IMR-90 (cell line): ENCODE measurements around the gene TMEM54. TPM values are rescaled to one million over a fixed set of nuclear protein-coding genes. Genes with fewer than 3 reads are reported as not detected.

Source experiments
- ATAC-seq: fragments of 200-7000 bp; cut with Tn5 transposase; 2 replicates; pipeline ENCODE4 v1.9.1; 2020; ENCODE audit warnings: low read depth, mild to moderate bottlenecking, moderate library complexity
- BruUV-seq: library from RNA; stranded (reverse); fragments of 400-500 nt; replicated peaks from 2 replicates; lab custom pipeline; 2021; lab: Mats Ljungman, UMichigan
- CTCF ChIA-PET: fragments of 300-600 bp; formaldehyde crosslinking; extraction: SDS; loops from one replicate; lab custom pipeline; 2021; ENCODE audit warnings: antibody characterized with exemption; lab: Yijun Ruan, JAX
- POLR2A ChIA-PET: fragments of 300-600 bp; sonication (Branson Sonifier 250); formaldehyde crosslinking; loops from one replicate; lab custom pipeline; 2022; ENCODE audit warnings: antibody characterized with exemption; ENCODE audit not compliant: unreplicated experiment; lab: Charles Lee
- DNase-seq: peaks from one replicate; pipeline ENCODE4 v3.0.0; 2013
- H2AFZ ChIP-seq: replicated peaks from 2 replicates; pipeline ENCODE3; 2013; ENCODE audit warnings: low read length, mild to moderate bottlenecking; ENCODE audit not compliant: poor library complexity
- H2AK5ac ChIP-seq: 2 replicates; pipeline ENCODE4 v1.6.1; 2013; ENCODE audit warnings: low read depth, low read length, inconsistent platforms
- H2AK9ac ChIP-seq: replicated peaks from 2 replicates; pipeline ENCODE3; 2013; ENCODE audit warnings: mild to moderate bottlenecking, low read depth, low read length, moderate library complexity; ENCODE audit not compliant: poor library complexity
- H2BK120ac ChIP-seq: 2 replicates; pipeline ENCODE4 v1.6.1; 2013; ENCODE audit warnings: low read depth, low read length, inconsistent platforms
- H2BK15ac ChIP-seq: 3 replicates; pipeline ENCODE4 v1.6.1; 2013; ENCODE audit warnings: low read depth, low read length, inconsistent platforms
- H2BK20ac ChIP-seq: 2 replicates; pipeline ENCODE4 v1.6.1; 2013; ENCODE audit warnings: low read depth, mild to moderate bottlenecking, inconsistent platforms, low read length, moderate library complexity
- H2BK5ac ChIP-seq: 2 replicates; pipeline ENCODE4 v1.6.1; 2013; ENCODE audit warnings: mild to moderate bottlenecking, low read depth, low read length, inconsistent platforms; ENCODE audit not compliant: poor library complexity, severe bottlenecking
- H3K14ac ChIP-seq: replicated peaks from 2 replicates; pipeline ENCODE4 v1.6.1; 2013; ENCODE audit warnings: low read depth, low read length, inconsistent platforms
- H3K18ac ChIP-seq: 2 replicates; pipeline ENCODE4 v1.6.1; 2013; ENCODE audit warnings: low read depth, low read length, control low read depth
- H3K23ac ChIP-seq: 2 replicates; pipeline ENCODE4 v1.6.1; 2013; ENCODE audit warnings: low read depth, low read length, inconsistent platforms
- H3K27ac ChIP-seq: 2 replicates; pipeline ENCODE4 v1.5.1; 2013; ENCODE audit warnings: mild to moderate bottlenecking, control low read depth, low read length; ENCODE audit not compliant: insufficient read depth
- H3K27me3 ChIP-seq: 2 replicates; pipeline ENCODE4 v1.6.1; 2013; ENCODE audit warnings: low read length; ENCODE audit not compliant: control insufficient read depth, insufficient read depth
- H3K36me3 ChIP-seq: 2 replicates; pipeline ENCODE4 v1.6.1; 2013; ENCODE audit warnings: low read length, mixed read lengths; ENCODE audit not compliant: control insufficient read depth, insufficient read depth
- H3K4ac ChIP-seq: 2 replicates; pipeline ENCODE4 v1.6.1; 2013; ENCODE audit warnings: low read depth, low read length, inconsistent platforms
- H3K4me1 ChIP-seq: 2 replicates; pipeline ENCODE4 v1.6.1; 2013; ENCODE audit warnings: low read length, mixed read lengths; ENCODE audit not compliant: control insufficient read depth, insufficient read depth
- H3K4me2 ChIP-seq: 2 replicates; pipeline ENCODE4 v1.6.1; 2013; ENCODE audit warnings: low read depth, mild to moderate bottlenecking, control low read depth, low read length, moderate library complexity
- H3K4me3 ChIP-seq: 2 replicates; pipeline ENCODE4 v1.5.1; 2013; ENCODE audit warnings: low read depth, mild to moderate bottlenecking, control low read depth, low read length, moderate library complexity; ENCODE audit not compliant: insufficient read depth
- H3K56ac ChIP-seq: 2 replicates; pipeline ENCODE4 v1.6.1; 2013; ENCODE audit warnings: low read length, inconsistent platforms; ENCODE audit not compliant: insufficient read depth; ENCODE audit errors: extremely low read depth
- H3K79me1 ChIP-seq, 2 experiments: 2 replicates each; pipeline ENCODE4 v1.6.1; 2013; ENCODE audit warnings: low read length in 2 of 2, inconsistent platforms in 1 of 2, low read depth in 1 of 2
- H3K9ac ChIP-seq: 2 replicates; pipeline ENCODE4 v1.6.1; 2013; ENCODE audit warnings: low read depth, low read length, control low read depth
- H3K9me1 ChIP-seq: 2 replicates; pipeline ENCODE4 v1.6.1; 2013; ENCODE audit warnings: low read length, inconsistent platforms; ENCODE audit not compliant: insufficient read depth
- H3K9me3 ChIP-seq: 2 replicates; pipeline ENCODE4 v1.6.1; 2013; ENCODE audit warnings: low read length; ENCODE audit not compliant: control insufficient read depth, insufficient read depth
- H4K20me1 ChIP-seq: 2 replicates; pipeline ENCODE4 v1.6.1; 2013; ENCODE audit warnings: low read length, inconsistent platforms; ENCODE audit not compliant: insufficient read depth
- H4K5ac ChIP-seq: 2 replicates; pipeline ENCODE4 v1.6.1; 2013; ENCODE audit warnings: mild to moderate bottlenecking, low read depth, low read length, control low read depth
- H4K8ac ChIP-seq, 2 experiments: 2 replicates each; pipeline ENCODE4 v1.6.1; 2013; ENCODE audit warnings: low read depth in 2 of 2, low read length in 2 of 2, control low read depth in 1 of 2, inconsistent platforms in 1 of 2
- H4K91ac ChIP-seq: 2 replicates; pipeline ENCODE4 v1.6.1; 2013; ENCODE audit warnings: low read depth, low read length, inconsistent platforms; ENCODE audit not compliant: insufficient read depth
- CEBPB ChIP-seq: IDR thresholded peaks from 2 replicates; pipeline ENCODE4 v1.6.1; 2012; ENCODE audit warnings: low read depth, low read length, improper control_type of control experiment
- CTCF ChIP-seq: conservative IDR thresholded peaks from 2 replicates; pipeline ENCODE4 v1.5.1; 2012; ENCODE audit warnings: mild to moderate bottlenecking, low read depth, low read length, improper control_type of control experiment
- ELK1 ChIP-seq: fragments of 150-350 bp; IDR thresholded peaks from 2 replicates; pipeline ENCODE4 v1.6.1; 2016; ENCODE audit warnings: low read depth, mild to moderate bottlenecking, low read length, moderate library complexity, borderline replicate concordance
- FOS ChIP-seq: fragments of 150-350 bp; IDR thresholded peaks from 2 replicates; pipeline ENCODE4 v1.6.1; 2016; ENCODE audit warnings: low read depth, low read length
- MAFK ChIP-seq: IDR thresholded peaks from 2 replicates; pipeline ENCODE4 v1.6.1; 2012; ENCODE audit warnings: low read depth, low read length, improper control_type of control experiment
- MXI1 ChIP-seq: IDR thresholded peaks from 2 replicates; pipeline ENCODE4 v1.6.1; 2012; ENCODE audit warnings: low read depth, mild to moderate bottlenecking, low read length, moderate library complexity, borderline replicate concordance
- NFE2L2 ChIP-seq: fragments of 150-350 bp; IDR thresholded peaks from 2 replicates; pipeline ENCODE4 v1.6.1; 2016; ENCODE audit warnings: low read depth, mild to moderate bottlenecking, low read length
- POLR2A ChIP-seq: IDR thresholded peaks from 2 replicates; pipeline ENCODE4 v1.6.1; 2012; ENCODE audit warnings: mild to moderate bottlenecking, low read depth, low read length
- RCOR1 ChIP-seq: IDR thresholded peaks from 2 replicates; pipeline ENCODE4 v1.6.1; 2012; ENCODE audit warnings: mild to moderate bottlenecking, low read length, improper control_type of control experiment; ENCODE audit not compliant: insufficient replicate concordance
- SMC3 ChIP-seq: fragments of 150-350 bp; IDR thresholded peaks from 2 replicates; pipeline ENCODE4 v1.6.1; 2016; ENCODE audit warnings: low read depth, mild to moderate bottlenecking, antibody characterized with exemption, low read length, moderate library complexity
- WGBS, 2 experiments: methylation state at CpG; one replicate each; pipeline versions ENCODE4 v1.1.5 to v1.1.7; 2013; ENCODE audit warnings: missing lambda C conversion rate in 2 of 2; ENCODE audit not compliant: insufficient read length in 1 of 2; ENCODE audit errors: extremely low coverage in 2 of 2; 5-methylcytosine and 5-hydroxymethylcytosine counted together
- dilution Hi-C: fragments of 300-500 bp; cut with HindIII; formaldehyde crosslinking; loops from one replicate; pipeline ENCODE4 v1.14.3; 2018; ENCODE audit warnings: low sequenced_read_pairs; ENCODE audit not compliant: unreplicated experiment
- in situ Hi-C: fragments of 300-500 bp; cut with MboI; formaldehyde crosslinking; loops from 3 replicates; pipeline ENCODE4 v1.14.3; 2019; ENCODE audit warnings: low sequenced_read_pairs, inconsistent platforms, mixed read lengths
- intact Hi-C: fragments of 100-400 bp; cut with micrococcal nuclease; formaldehyde crosslinking; loops from 2 replicates; pipeline ENCODE4 v1.10.0; 2022
- polyA plus RNA-seq, 3 experiments: library from polyadenylated mRNA; depleted of rRNA; stranded (reverse); fragments of >200 nt; gene quantifications; 2 replicates each; pipeline ENCODE4 v1.2.3, GENCODE V29; 2012; ENCODE audit warnings: low replicate concordance in 1 of 3
- total RNA-seq: library from RNA; depleted of rRNA; stranded (reverse); fragments of >200 nt; gene quantifications from 2 replicates; pipeline ENCODE4 v1.2.3, GENCODE V29; 2012

Gene TMEM54
- total and polyA plus RNA-seq, 2 of the 4 experiments (the other 2 are of a cell fraction) = 25.5 to 75.2 TPM

- TF ChIP-seq RCOR1 (no peak), CEBPB (no peak)
These were observed 3.8 kb downstream of the TMEM54 start (continued) for GRCh38 chr1:32897082-32898049.

GRCh38 chr1:32896451-32896850, 4.7 kb downstream of the TMEM54 start:
- ChIA-PET CTCF (no interaction called here), POLR2A (no interaction called here)
- Histone ChIP-seq H2AK5ac (no peak overlapping the region), H4K20me1 (no peaks in the 10 kb centered on the region), H2AK9ac (no peak overlapping the region), H3K4ac (no peak overlapping the region), H4K91ac (no peak overlapping the region), H3K4me3 (no peak overlapping the region), H3K27ac (no peak overlapping the region), H3K56ac (no peak overlapping the region), H2AFZ (no peak overlapping the region), H3K27me3 (peaks cover 12% of the 10 kb centered on the region), H3K9me3 (peaks cover 2% of the 10 kb centered on the region; the same call in 1 of the 2 replicates), H3K9me1 (peaks cover 6% of the 10 kb centered on the region; the same call in 1 of the 2 replicates), H2BK120ac (no peak overlapping the region), H4K8ac (no peak overlapping the region), H4K5ac (no peak overlapping the region), H3K4me1 (peaks cover 2% of the 10 kb centered on the region; the same call in 1 of the 2 replicates), H2BK15ac (no peak overlapping the region), H3K18ac (no peak overlapping the region), H3K36me3 (peaks cover 1% of the 10 kb centered on the region; the same call in 1 of the 2 replicates), H2BK20ac (no peak overlapping the region), H2BK5ac (no peak overlapping the region), H3K23ac (no peak overlapping the region), H3K9ac (no peak overlapping the region), H3K14ac (no peak overlapping the region), H3K79me1 (peaks cover 0 to 9% of the 10 kb centered on the region in 2 experiments; a peak in 1 of 4 replicates), H3K4me2 (no peak overlapping the region)
- TF ChIP-seq MXI1 (no peak), FOS (no peak), CEBPB (no peak), SMC3 (no peak), CTCF (no peak), ELK1 (no peak), MAFK (no peak), NFE2L2 (no peak), POLR2A (no peak)
- intact Hi-C loops = no loop called here
- in situ Hi-C loops = no loop called here
- dilution Hi-C loops = no loop called here
- WGBS, 2 experiments = 91% methylated on average over 4 of the region's 5 CpGs; no CpG with 5 or more reads in 1 of the 2 experiments
- DNase-seq (no peak), ATAC-seq (no peak)
- no TSS peak for BruUV-seq
